GM23338 (cell line): ENCODE data around the gene CCDC197. TPM values are rescaled to one million over a fixed set of nuclear protein-coding genes. Genes with fewer than 3 reads are reported as not detected.

Experiments
- ATAC-seq: fragments of 200-7000 bp; cut with Tn5 transposase; 3 replicates; pipeline ENCODE4 v1.9.1; 2020
- DNase-seq: peaks from one replicate; pipeline ENCODE4 v3.0.0-alpha.2; 2015; ENCODE audit warnings: low spot score
- H2AFZ ChIP-seq: fragments of 200-600 bp; sonication (generic); 2 replicates; pipeline ENCODE4 v1.8.0; 2016; ENCODE audit warnings: antibody characterized with exemption, mild to moderate bottlenecking, moderate library complexity
- H3F3A ChIP-seq: fragments of 200-600 bp; sonication (generic); replicated peaks from 2 replicates; pipeline ENCODE4 v1.8.0; 2017; ENCODE audit warnings: antibody characterized with exemption, mixed run types, low read depth
- H3K27ac ChIP-seq: fragments of 200-600 bp; sonication (generic); 2 replicates; pipeline ENCODE4 v1.6.1; 2016; ENCODE audit warnings: low read depth
- H3K27me3 ChIP-seq: fragments of 200-600 bp; sonication (generic); 2 replicates; pipeline ENCODE4 v1.8.0; 2016; ENCODE audit warnings: mild to moderate bottlenecking, mixed run types, moderate library complexity; ENCODE audit not compliant: insufficient read depth
- H3K36me3 ChIP-seq: fragments of 200-600 bp; sonication (generic); 2 replicates; pipeline ENCODE4 v1.8.0; 2016; ENCODE audit warnings: mild to moderate bottlenecking; ENCODE audit not compliant: insufficient read depth
- H3K4me1 ChIP-seq: fragments of 200-600 bp; sonication (generic); 2 replicates; pipeline ENCODE4 v1.8.0; 2016; ENCODE audit warnings: mild to moderate bottlenecking, moderate library complexity; ENCODE audit not compliant: insufficient read depth
- H3K4me2 ChIP-seq: fragments of 200-600 bp; sonication (generic); 2 replicates; pipeline ENCODE4 v1.7.1; 2017; ENCODE audit warnings: mixed run types
- H3K4me3 ChIP-seq: fragments of 200-600 bp; sonication (generic); 2 replicates; pipeline ENCODE4 v1.6.1; 2016; ENCODE audit warnings: mixed run types
- H3K79me2 ChIP-seq: fragments of 200-600 bp; sonication (generic); replicated peaks from 2 replicates; pipeline ENCODE4 v1.8.0; 2017; ENCODE audit warnings: mild to moderate bottlenecking; ENCODE audit not compliant: insufficient read depth
- H3K9me2 ChIP-seq: fragments of 200-600 bp; sonication (generic); 2 replicates; pipeline ENCODE4 v1.8.0; 2017; ENCODE audit not compliant: insufficient read depth
- H4K20me1 ChIP-seq: fragments of 200-600 bp; sonication (generic); replicated peaks from 2 replicates; pipeline ENCODE4 v1.8.0; 2017; ENCODE audit warnings: mild to moderate bottlenecking; ENCODE audit not compliant: insufficient read depth
- H3K27ac Mint-ChIP-seq: 2 replicates; pipeline ENCODE4 v1.8.0; 2020; ENCODE audit warnings: inconsistent platforms, mild to moderate bottlenecking, moderate library complexity, mixed read lengths
- H3K27me3 Mint-ChIP-seq: 3 replicates; pipeline ENCODE4 v1.8.0; 2022; ENCODE audit warnings: low read depth, mild to moderate bottlenecking, moderate library complexity, mixed read lengths, inconsistent platforms; ENCODE audit not compliant: insufficient read depth, poor library complexity
- H3K36me3 Mint-ChIP-seq: 3 replicates; pipeline ENCODE4 v1.8.0; 2021; ENCODE audit warnings: low read depth, mild to moderate bottlenecking, inconsistent platforms, moderate library complexity, mixed read lengths
- H3K4me1 Mint-ChIP-seq: 3 replicates; pipeline ENCODE4 v1.8.0; 2020; ENCODE audit warnings: mild to moderate bottlenecking, inconsistent platforms, mixed read lengths
- H3K4me3 Mint-ChIP-seq: 3 replicates; pipeline ENCODE4 v1.8.0; 2021; ENCODE audit warnings: moderate library complexity, mild to moderate bottlenecking, inconsistent platforms, mixed read lengths
- H3K9me3 Mint-ChIP-seq: 3 replicates; pipeline ENCODE4 v1.8.0; 2020; ENCODE audit warnings: moderate library complexity, mild to moderate bottlenecking, inconsistent platforms, mixed read lengths
- CREB1 ChIP-seq: fragments of 250-450 bp; sonication (Bioruptor Pico); IDR thresholded peaks from 2 replicates; pipeline ENCODE4 v1.5.0; 2020; ENCODE audit warnings: low read depth, mild to moderate bottlenecking, moderate library complexity
- EZH2 ChIP-seq: fragments of 200-600 bp; sonication (generic); IDR thresholded peaks from one replicate; pipeline ENCODE4 v1.8.0; 2017; ENCODE audit warnings: antibody characterized with exemption, mild to moderate bottlenecking, low read depth; ENCODE audit not compliant: unreplicated experiment
- EZH2phosphoT487 ChIP-seq: fragments of 200-600 bp; sonication (generic); IDR thresholded peaks from one replicate; pipeline ENCODE4 v1.8.1; 2018; ENCODE audit warnings: antibody characterized with exemption; ENCODE audit not compliant: unreplicated experiment
- NANOG ChIP-seq: IDR thresholded peaks from 2 replicates; pipeline ENCODE4 v1.6.1; 2016; ENCODE audit warnings: antibody characterized with exemption, borderline replicate concordance
- POLR2AphosphoS5 ChIP-seq: IDR thresholded peaks from 2 replicates; pipeline ENCODE4 v1.6.1; 2016; ENCODE audit warnings: antibody characterized with exemption, low read depth
- ZNF114 ChIP-seq: fragments of 250-450 bp; sonication (Bioruptor Pico); IDR thresholded peaks from 2 replicates; pipeline ENCODE4 v1.5.0; 2020; ENCODE audit warnings: mild to moderate bottlenecking, moderate library complexity
- ZNF331 ChIP-seq: fragments of 250-450 bp; sonication (Bioruptor Pico); IDR thresholded peaks from 2 replicates; pipeline ENCODE4 v1.5.0; 2020; ENCODE audit warnings: low read depth, mild to moderate bottlenecking, moderate library complexity
- polyA plus RNA-seq: library from polyadenylated mRNA; unstranded; fragments of >200 nt; fragmentation: Nextera tagmentation; extraction: Ambion mirVana; gene quantifications from 2 replicates; pipeline ENCODE4 v1.2.1, GENCODE V29; 2016
- total RNA-seq: library from RNA; depleted of rRNA; stranded (reverse); fragments of >200 nt; shearing (Covaris generic); gene quantifications from 2 replicates; pipeline ENCODE4 v1.2.3, GENCODE V29; 2014
- TF ChIP-seq, protein P1 (sequence below), 2 experiments: fragments of 200-600 bp in 1 of 2; sonication (generic) in 1 of 2; conservative IDR thresholded peaks; 2 replicates each; pipeline versions ENCODE4 v1.5.1 to v1.6.1; 2016 to 2017; ENCODE audit warnings: antibody characterized with exemption in 2 of 2, low read depth in 2 of 2, mild to moderate bottlenecking in 2 of 2, moderate library complexity in 1 of 2
- TF ChIP-seq, protein P2 (sequence below): IDR thresholded peaks from 2 replicates; pipeline ENCODE4 v1.6.1; 2016; ENCODE audit warnings: antibody characterized with exemption
- TF ChIP-seq, protein P3 (sequence below): IDR thresholded peaks from one replicate; pipeline ENCODE4 v1.6.1; 2018; ENCODE audit warnings: antibody characterized with exemption; ENCODE audit not compliant: unreplicated experiment

CCDC197 gene
- total and polyA plus RNA-seq, 2 experiments from 2014 or later, result not detected

DNA sequence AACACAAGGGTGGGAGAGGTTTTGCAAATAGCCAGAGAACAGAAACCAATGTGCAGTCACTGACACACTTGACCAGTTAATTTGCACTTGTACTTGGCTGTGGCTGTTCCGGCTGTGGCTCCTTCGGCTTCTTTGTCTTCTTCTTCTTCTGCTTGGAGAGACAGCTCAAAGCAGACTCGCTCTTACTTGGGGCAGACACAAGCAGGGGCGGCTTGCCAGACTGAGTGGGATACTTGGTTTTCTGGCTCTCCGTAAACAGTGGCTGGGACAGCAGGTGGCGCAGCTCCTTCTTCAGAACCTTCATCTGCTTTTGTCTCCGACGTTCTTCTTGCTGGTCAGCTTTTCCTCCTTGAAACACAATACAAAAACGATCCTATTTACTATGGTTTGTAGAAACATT is 54.0 kb downstream of the CCDC197 start:
- H3K27ac ChIP-seq, result no peak overlapping the region
- Mint-ChIP-seq H3K27ac (no peak overlapping the region), H3K4me1 (peaks cover 10% of the 10 kb centered on the region; the same call in 2 of the 3 replicates), H3K9me3 (no peaks in the 10 kb centered on the region), H3K4me3 (no peak overlapping the region), H3K27me3 (peaks cover 4% of the 10 kb centered on the region), H3K36me3 (peaks cover 78% of the 10 kb centered on the region)
- no peaks in the 10 kb centered on the region for H3K4me1 ChIP-seq
- H3K79me2 ChIP-seq, result no peaks in the 10 kb centered on the region
- no peaks in the 10 kb centered on the region for H3F3A ChIP-seq
- no peak overlapping the region for H3K4me2 ChIP-seq
- H3K27me3 ChIP-seq, result no peaks in the 10 kb centered on the region
- peak; percentile 74 for ATAC-seq
- no peaks in the 10 kb centered on the region for H3K9me2 ChIP-seq
- peak; percentile 56 for DNase-seq
- no peak overlapping the region for H3K4me3 ChIP-seq
- TF ChIP-seq, protein P1, sequence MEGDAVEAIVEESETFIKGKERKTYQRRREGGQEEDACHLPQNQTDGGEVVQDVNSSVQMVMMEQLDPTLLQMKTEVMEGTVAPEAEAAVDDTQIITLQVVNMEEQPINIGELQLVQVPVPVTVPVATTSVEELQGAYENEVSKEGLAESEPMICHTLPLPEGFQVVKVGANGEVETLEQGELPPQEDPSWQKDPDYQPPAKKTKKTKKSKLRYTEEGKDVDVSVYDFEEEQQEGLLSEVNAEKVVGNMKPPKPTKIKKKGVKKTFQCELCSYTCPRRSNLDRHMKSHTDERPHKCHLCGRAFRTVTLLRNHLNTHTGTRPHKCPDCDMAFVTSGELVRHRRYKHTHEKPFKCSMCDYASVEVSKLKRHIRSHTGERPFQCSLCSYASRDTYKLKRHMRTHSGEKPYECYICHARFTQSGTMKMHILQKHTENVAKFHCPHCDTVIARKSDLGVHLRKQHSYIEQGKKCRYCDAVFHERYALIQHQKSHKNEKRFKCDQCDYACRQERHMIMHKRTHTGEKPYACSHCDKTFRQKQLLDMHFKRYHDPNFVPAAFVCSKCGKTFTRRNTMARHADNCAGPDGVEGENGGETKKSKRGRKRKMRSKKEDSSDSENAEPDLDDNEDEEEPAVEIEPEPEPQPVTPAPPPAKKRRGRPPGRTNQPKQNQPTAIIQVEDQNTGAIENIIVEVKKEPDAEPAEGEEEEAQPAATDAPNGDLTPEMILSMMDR (conservative IDR thresholded peaks at IDR 0.05; ENCODE audit: low read depth in 2 of 2), result peak; percentile 41 to 64
- TF ChIP-seq EZH2, result no peak
- TF ChIP-seq, protein P2, sequence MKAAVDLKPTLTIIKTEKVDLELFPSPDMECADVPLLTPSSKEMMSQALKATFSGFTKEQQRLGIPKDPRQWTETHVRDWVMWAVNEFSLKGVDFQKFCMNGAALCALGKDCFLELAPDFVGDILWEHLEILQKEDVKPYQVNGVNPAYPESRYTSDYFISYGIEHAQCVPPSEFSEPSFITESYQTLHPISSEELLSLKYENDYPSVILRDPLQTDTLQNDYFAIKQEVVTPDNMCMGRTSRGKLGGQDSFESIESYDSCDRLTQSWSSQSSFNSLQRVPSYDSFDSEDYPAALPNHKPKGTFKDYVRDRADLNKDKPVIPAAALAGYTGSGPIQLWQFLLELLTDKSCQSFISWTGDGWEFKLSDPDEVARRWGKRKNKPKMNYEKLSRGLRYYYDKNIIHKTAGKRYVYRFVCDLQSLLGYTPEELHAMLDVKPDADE, result no peak
- no peak for TF ChIP-seq NANOG
- TF ChIP-seq, protein P3, sequence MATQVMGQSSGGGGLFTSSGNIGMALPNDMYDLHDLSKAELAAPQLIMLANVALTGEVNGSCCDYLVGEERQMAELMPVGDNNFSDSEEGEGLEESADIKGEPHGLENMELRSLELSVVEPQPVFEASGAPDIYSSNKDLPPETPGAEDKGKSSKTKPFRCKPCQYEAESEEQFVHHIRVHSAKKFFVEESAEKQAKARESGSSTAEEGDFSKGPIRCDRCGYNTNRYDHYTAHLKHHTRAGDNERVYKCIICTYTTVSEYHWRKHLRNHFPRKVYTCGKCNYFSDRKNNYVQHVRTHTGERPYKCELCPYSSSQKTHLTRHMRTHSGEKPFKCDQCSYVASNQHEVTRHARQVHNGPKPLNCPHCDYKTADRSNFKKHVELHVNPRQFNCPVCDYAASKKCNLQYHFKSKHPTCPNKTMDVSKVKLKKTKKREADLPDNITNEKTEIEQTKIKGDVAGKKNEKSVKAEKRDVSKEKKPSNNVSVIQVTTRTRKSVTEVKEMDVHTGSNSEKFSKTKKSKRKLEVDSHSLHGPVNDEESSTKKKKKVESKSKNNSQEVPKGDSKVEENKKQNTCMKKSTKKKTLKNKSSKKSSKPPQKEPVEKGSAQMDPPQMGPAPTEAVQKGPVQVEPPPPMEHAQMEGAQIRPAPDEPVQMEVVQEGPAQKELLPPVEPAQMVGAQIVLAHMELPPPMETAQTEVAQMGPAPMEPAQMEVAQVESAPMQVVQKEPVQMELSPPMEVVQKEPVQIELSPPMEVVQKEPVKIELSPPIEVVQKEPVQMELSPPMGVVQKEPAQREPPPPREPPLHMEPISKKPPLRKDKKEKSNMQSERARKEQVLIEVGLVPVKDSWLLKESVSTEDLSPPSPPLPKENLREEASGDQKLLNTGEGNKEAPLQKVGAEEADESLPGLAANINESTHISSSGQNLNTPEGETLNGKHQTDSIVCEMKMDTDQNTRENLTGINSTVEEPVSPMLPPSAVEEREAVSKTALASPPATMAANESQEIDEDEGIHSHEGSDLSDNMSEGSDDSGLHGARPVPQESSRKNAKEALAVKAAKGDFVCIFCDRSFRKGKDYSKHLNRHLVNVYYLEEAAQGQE, result no peak
- peaks cover 20% of the 10 kb centered on the region for H3K36me3 ChIP-seq
- no peak overlapping the region for H2AFZ ChIP-seq
- peaks cover 7% of the 10 kb centered on the region for H4K20me1 ChIP-seq

DNA sequence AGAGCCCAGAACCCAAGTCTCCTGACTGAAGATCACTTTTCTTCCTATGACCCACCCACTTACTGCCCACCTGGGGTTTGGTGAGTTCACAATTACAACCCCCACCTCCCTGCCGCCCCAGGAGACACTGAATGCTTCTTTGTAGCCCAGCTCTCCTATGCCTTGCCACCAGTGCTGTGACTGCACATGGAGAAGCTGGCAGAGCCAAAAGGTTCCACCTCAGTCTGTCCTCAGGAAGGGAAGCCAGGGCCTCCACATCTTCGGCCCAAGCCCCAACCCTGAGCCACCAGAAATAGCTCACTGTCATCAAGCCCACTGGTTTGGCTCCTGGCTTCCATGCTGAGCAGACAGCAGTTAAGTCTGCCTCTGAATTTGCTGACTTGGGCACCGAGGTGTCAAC is 54.7 kb downstream of the CCDC197 start:
- Mint-ChIP-seq H3K36me3 (peaks cover 84% of the 10 kb centered on the region), H3K4me3 (no peak overlapping the region)
- TF ChIP-seq POLR2AphosphoS5 (no peak), ZNF114 (CRISPR knock-in tag) (no peak), CREB1 (no peak), ZNF331 (CRISPR knock-in tag) (no peak), NANOG (no peak), EZH2phosphoT487 (no peak)
- TF ChIP-seq, protein P3, result no peak
- TF ChIP-seq, protein P2, result no peak
- TF ChIP-seq, protein P1 (conservative IDR thresholded peaks at IDR 0.05; ENCODE audit: low read depth in 2 of 2), result no peak

More for the DNA sequence above, 54.7 kb downstream of the CCDC197 start:
- Histone ChIP-seq H4K20me1 (peaks cover 7% of the 10 kb centered on the region), H3K79me2 (no peaks in the 10 kb centered on the region), H2AFZ (no peak overlapping the region), H3K4me1 (no peaks in the 10 kb centered on the region), H3K4me3 (no peak overlapping the region), H3K4me2 (no peak overlapping the region), H3K9me2 (no peaks in the 10 kb centered on the region), H3K27me3 (no peaks in the 10 kb centered on the region), H3F3A (no peaks in the 10 kb centered on the region), H3K36me3 (peaks cover 20% of the 10 kb centered on the region), H3K27ac (no peak overlapping the region)
- Mint-ChIP-seq H3K27me3 (peaks cover 4% of the 10 kb centered on the region), H3K4me1 (peaks cover 10% of the 10 kb centered on the region; the same call in 2 of the 3 replicates), H3K27ac (peak overlapping the region; percentile 42; the same call in 1 of the 2 replicates), H3K9me3 (no peaks in the 10 kb centered on the region)
- DNase-seq, result no peak
- no peak for ATAC-seq
